ENCODE results near the gene SLC38A6. TPM values are rescaled to one million over a fixed set of nuclear protein-coding genes. Genes with fewer than 3 reads are reported as not detected.

SLC38A6 gene
- total and polyA plus RNA-seq, 2 donors from 2014 or later = 16.6 to 21.9 TPM

DNA sequence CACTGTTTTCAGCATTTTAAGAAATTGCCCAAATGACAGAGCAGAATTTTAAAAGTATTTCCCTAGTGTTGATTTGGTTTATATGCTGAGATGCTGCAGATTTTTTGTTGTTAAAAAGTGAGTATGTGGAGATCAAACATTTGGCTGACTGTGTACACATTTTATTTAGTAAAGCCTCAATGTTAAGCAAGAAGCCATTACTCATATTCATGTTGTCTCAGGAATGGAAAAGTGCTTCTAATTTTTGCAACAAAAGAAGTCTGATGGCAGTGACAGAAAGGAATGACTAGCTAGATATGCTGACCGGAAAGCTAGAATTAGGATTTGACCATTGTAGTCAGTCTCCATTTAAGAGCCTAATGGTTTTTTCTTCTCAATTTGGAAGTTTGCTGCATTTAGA lies 22.5 kb downstream of the SLC38A6 start:
- H3K27me3 ChIP-seq (ENCODE audit: control insufficient read depth, insufficient read depth, low read length) = no peaks in the 10 kb centered on the region
- intact Hi-C loops (cut with DNase I) = no loop called here

DNA sequence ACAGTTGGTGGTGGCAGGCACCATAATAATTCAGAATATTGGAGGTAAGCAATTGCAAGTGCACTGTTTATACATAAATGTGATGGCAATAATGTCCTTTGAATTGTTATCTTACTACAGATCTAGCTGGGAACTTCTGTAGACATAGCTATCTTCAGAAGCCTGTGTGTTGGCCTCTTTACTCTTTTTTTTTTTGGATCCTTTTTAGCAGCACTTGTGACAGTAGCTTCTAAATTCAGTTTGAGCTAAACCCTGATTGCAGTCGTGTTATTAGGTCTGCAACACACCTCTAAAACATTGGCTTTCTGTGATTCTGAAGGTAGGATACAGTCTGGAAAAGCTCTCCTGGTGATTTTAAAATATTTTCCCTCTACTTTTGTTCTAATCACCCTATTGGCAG lies 38.5 kb downstream of the SLC38A6 start:
- H3K36me3 ChIP-seq (ENCODE audit: control insufficient read depth in 2 of 3, insufficient read depth in 3 of 3, low read length in 3 of 3) = no peaks in the 10 kb centered on the region
- no peaks in the 10 kb centered on the region for H3K9me3 ChIP-seq (ENCODE audit: control insufficient read depth in 2 of 3, insufficient read depth in 1 of 3, low read length in 3 of 3)
- FAIRE-seq (no peak), DNase-seq (no peak)
- no peaks in the 10 kb centered on the region for H3K4me1 ChIP-seq (ENCODE audit: control insufficient read depth in 2 of 3, insufficient read depth in 2 of 3, low read depth in 1 of 3, low read length in 3 of 3)
- no peaks in the 10 kb centered on the region for H3K27me3 ChIP-seq (ENCODE audit: control insufficient read depth, insufficient read depth, low read length)
- H3K4me3 ChIP-seq (ENCODE audit: low read length in 3 of 3) = no peak overlapping the region
- intact Hi-C loops (cut with DNase I) = no loop called here
- TF ChIP-seq, protein P1, sequence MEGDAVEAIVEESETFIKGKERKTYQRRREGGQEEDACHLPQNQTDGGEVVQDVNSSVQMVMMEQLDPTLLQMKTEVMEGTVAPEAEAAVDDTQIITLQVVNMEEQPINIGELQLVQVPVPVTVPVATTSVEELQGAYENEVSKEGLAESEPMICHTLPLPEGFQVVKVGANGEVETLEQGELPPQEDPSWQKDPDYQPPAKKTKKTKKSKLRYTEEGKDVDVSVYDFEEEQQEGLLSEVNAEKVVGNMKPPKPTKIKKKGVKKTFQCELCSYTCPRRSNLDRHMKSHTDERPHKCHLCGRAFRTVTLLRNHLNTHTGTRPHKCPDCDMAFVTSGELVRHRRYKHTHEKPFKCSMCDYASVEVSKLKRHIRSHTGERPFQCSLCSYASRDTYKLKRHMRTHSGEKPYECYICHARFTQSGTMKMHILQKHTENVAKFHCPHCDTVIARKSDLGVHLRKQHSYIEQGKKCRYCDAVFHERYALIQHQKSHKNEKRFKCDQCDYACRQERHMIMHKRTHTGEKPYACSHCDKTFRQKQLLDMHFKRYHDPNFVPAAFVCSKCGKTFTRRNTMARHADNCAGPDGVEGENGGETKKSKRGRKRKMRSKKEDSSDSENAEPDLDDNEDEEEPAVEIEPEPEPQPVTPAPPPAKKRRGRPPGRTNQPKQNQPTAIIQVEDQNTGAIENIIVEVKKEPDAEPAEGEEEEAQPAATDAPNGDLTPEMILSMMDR (IDR thresholded peaks at IDR 0.05; ENCODE audit: borderline replicate concordance, extremely low read depth, insufficient read depth) = no peak
- H3K27ac ChIP-seq (ENCODE audit: low read depth in 2 of 2, low read length in 2 of 2) = no peak overlapping the region
- no peak overlapping the region for H3K9ac ChIP-seq (ENCODE audit: low read length in 3 of 3)

More for the DNA sequence above, 22.5 kb downstream of the SLC38A6 start:
- TF ChIP-seq, protein P1 (IDR thresholded peaks at IDR 0.05; ENCODE audit: borderline replicate concordance, extremely low read depth, insufficient read depth) = no peak
- Histone ChIP-seq H3K4me1 (ENCODE audit: control insufficient read depth in 2 of 3, insufficient read depth in 2 of 3, low read depth in 1 of 3, low read length in 3 of 3) (no peaks in the 10 kb centered on the region), H3K4me3 (ENCODE audit: low read length in 3 of 3) (no peak overlapping the region), H3K36me3 (ENCODE audit: control insufficient read depth in 2 of 3, insufficient read depth in 3 of 3, low read length in 3 of 3) (no peaks in the 10 kb centered on the region), H3K27ac (ENCODE audit: low read depth in 2 of 2, low read length in 2 of 2) (no peak overlapping the region), H3K9ac (ENCODE audit: low read length in 3 of 3) (no peak overlapping the region), H3K9me3 (ENCODE audit: control insufficient read depth in 2 of 3, insufficient read depth in 1 of 3, low read length in 3 of 3) (no peaks in the 10 kb centered on the region)
- no peak for DNase-seq
- no peak for FAIRE-seq

DNA sequence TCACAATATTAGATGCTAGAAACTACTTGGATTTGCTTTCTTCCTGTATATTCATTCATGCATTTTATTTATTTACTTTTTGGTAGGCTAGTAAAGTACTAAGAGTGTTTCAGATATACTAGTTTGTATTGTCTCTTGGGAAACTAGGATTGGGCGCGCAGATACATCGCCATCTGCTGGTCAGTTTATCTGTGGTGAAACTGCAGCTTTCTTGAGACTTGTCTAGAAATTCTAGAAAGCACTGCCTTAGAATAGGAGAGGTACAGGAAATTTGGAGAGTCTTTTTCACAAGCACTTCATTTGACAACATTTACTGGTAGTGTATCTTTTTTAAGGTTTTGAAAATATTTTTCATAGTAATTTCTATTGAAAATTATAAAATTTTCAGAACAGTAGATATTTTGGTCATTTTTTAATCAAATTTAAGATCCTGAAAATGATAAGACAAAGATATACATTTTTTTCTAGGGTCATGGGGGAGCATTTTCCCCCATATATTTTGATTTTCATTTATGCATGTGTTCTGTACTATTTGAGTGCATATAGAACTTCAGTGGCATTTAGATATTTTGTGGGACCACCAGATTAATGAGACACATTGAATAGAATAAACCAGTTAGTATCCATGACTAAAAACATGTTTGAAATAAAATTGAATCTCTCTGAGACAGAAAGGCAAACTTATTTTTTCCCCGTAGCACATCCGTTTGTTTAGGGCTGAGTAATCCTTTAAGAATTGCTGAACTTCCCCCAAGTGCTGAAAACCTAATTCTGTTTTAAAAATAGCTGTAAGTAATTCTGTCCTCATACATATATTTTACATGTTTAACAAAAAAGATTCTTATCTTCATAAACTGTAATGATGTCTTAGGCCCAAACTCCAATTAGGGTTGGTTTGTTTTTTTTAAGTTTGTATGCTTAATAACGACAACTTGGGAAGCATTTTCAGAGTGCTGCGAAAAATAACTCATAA lies 44.5 kb downstream of the SLC38A6 start:
- DNase-seq = peak; percentile 39 to 82 (median 67)
- intact Hi-C loops (cut with DNase I) = loop anchor here (10.0 kb wide), 1 partner anchor 401 kb away; no protein-coding TSS in a partner anchor
- no peak overlapping the region for H3K9ac ChIP-seq (ENCODE audit: low read length in 3 of 3)
- no peaks in the 10 kb centered on the region for H3K4me1 ChIP-seq (ENCODE audit: control insufficient read depth in 2 of 3, insufficient read depth in 2 of 3, low read depth in 1 of 3, low read length in 3 of 3)
- peak; percentile 95 for FAIRE-seq
- no peak overlapping the region for H3K27ac ChIP-seq (ENCODE audit: low read depth in 2 of 2, low read length in 2 of 2)
- no peaks in the 10 kb centered on the region for H3K9me3 ChIP-seq (ENCODE audit: control insufficient read depth in 2 of 3, insufficient read depth in 1 of 3, low read length in 3 of 3)
- H3K36me3 ChIP-seq (ENCODE audit: control insufficient read depth in 2 of 3, insufficient read depth in 3 of 3, low read length in 3 of 3) = no peaks in the 10 kb centered on the region
- no peaks in the 10 kb centered on the region for H3K27me3 ChIP-seq (ENCODE audit: control insufficient read depth, insufficient read depth, low read length)
- no peak overlapping the region for H3K4me3 ChIP-seq (ENCODE audit: low read length in 3 of 3)
- TF ChIP-seq, protein P1 (IDR thresholded peaks at IDR 0.05; ENCODE audit: borderline replicate concordance, extremely low read depth, insufficient read depth) = peak; percentile 89
